NB4 (cell line): ENCODE measurements around the gene KCNK13.
"Not testable (repeated sequence)": the region's sequence is repeated elsewhere in the genome, so short reads cannot be mapped to it uniquely, and the experiment has no call there.

Source experiments
- DNase-seq: peaks from one replicate; pipeline ENCODE4 v3.0.0; 2010; ENCODE audit warnings: low read depth
- H3K4me3 ChIP-seq: one replicate; pipeline ENCODE4 v1.5.1; 2011; ENCODE audit warnings: mild to moderate bottlenecking, low read depth, low read length, moderate library complexity
- CTCF ChIP-seq: IDR thresholded peaks from one replicate; pipeline ENCODE4 v1.5.1; 2012; ENCODE audit warnings: low read depth, low read length
- MAX ChIP-seq: IDR thresholded peaks from 2 replicates; pipeline ENCODE4 v1.6.1; 2011; ENCODE audit warnings: low read depth, low read length
- MYC ChIP-seq: IDR thresholded peaks from 2 replicates; pipeline ENCODE4 v1.6.1; 2011; ENCODE audit warnings: low read depth, low read length
- POLR2A ChIP-seq: IDR thresholded peaks from 2 replicates; pipeline ENCODE4 v1.6.1; 2011; ENCODE audit warnings: mild to moderate bottlenecking; ENCODE audit not compliant: insufficient read length; ENCODE audit errors: extremely low read depth

KCNK13 gene

GRCh38 chr14:90213099-90213748, 151.4 kb downstream of the KCNK13 start:
- H3K4me3 ChIP-seq, result no peak overlapping the region
- no peak for DNase-seq
- TF ChIP-seq CTCF (no peak), MYC (no peak), POLR2A (no peak), MAX (no peak)

GRCh38 chr14:90228478-90228877, 166.7 kb downstream of the KCNK13 start:
- TF ChIP-seq CTCF, result no peak
- no peak for DNase-seq

GRCh38 chr14:90229942-90230341, 168.1 kb downstream of the KCNK13 start:
- DNase-seq, result not testable (repeated sequence)

More at GRCh38 chr14:90228478-90228877, 166.7 kb downstream of the KCNK13 start:
- no peak overlapping the region for H3K4me3 ChIP-seq

More at GRCh38 chr14:90229942-90230341, 168.1 kb downstream of the KCNK13 start:
- H3K4me3 ChIP-seq, result not testable (repeated sequence)
